Transverse colon (tissue), 4 donors: ENCODE measurements around the gene SIGLECL1. TPM values are rescaled to one million over a fixed set of nuclear protein-coding genes. Genes with fewer than 3 reads are reported as not detected.

ENCODE experiments used
- DNase-seq: peaks from one replicate; pipeline ENCODE4 v3.0.0-alpha.2; 2019
- H3K27ac ChIP-seq, 4 donors: fragments of 200-600 bp; sonication (generic); 2 replicates each; pipeline ENCODE4 v1.5.1; 2016 to 2018; ENCODE audit warnings: inconsistent platforms in 4 of 4
- H3K27me3 ChIP-seq: fragments of 200-600 bp; sonication (generic); 2 replicates; pipeline ENCODE4 v1.5.1; 2017; ENCODE audit warnings: inconsistent platforms
- H3K36me3 ChIP-seq, 4 donors: fragments of 200-600 bp; sonication (generic); 2 replicates each; pipeline ENCODE4 v1.5.1; 2017 to 2019; ENCODE audit warnings: inconsistent platforms in 4 of 4
- H3K4me1 ChIP-seq, 4 donors: fragments of 200-600 bp; sonication (generic); 2 replicates each; pipeline ENCODE4 v1.5.1; 2017 to 2020; ENCODE audit warnings: inconsistent platforms in 4 of 4
- H3K4me3 ChIP-seq, 4 donors: fragments of 200-600 bp; sonication (generic); 1 replicate in 1 of 4; 2 replicates in 3 of 4; pipeline versions ENCODE4 v1.5.1 to v1.6.1; 2017 to 2019; ENCODE audit warnings: inconsistent platforms in 4 of 4
- H3K9me3 ChIP-seq, 2 donors: fragments of 200-600 bp; sonication (generic); 2 replicates each; pipeline ENCODE4 v1.5.1; 2017 to 2019; ENCODE audit warnings: inconsistent platforms in 2 of 2
- EP300 ChIP-seq: sonication (generic); formaldehyde crosslinking; IDR thresholded peaks from one replicate; pipeline ENCODE4 v1.6.1; 2017; ENCODE audit warnings: antibody characterized with exemption, low read depth
- POLR2A ChIP-seq: fragments of 450-650 bp; IDR thresholded peaks from one replicate; pipeline ENCODE4 v1.6.1; 2016; ENCODE audit warnings: antibody characterized with exemption, mild to moderate bottlenecking, moderate library complexity
- POLR2AphosphoS5 ChIP-seq, 3 donors: sonication (generic); formaldehyde crosslinking; IDR thresholded peaks; one replicate each; pipeline ENCODE4 v1.6.1; 2016; ENCODE audit warnings: antibody characterized with exemption in 3 of 3
- WGBS, 2 donors: methylation state at CpG; one replicate each; pipeline ENCODE4 v1.1.5; 2018; ENCODE audit warnings: low coverage in 1 of 2; 5-methylcytosine and 5-hydroxymethylcytosine counted together
- in situ Hi-C, 4 donors: fragments of 200-750 bp; cut with MboI; loops; one replicate each; pipeline versions ENCODE4 v1.15.0 to v1.15.1; 2017; ENCODE audit warnings: low sequenced_read_pairs in 3 of 4, low pct_ligation_motif_present in 1 of 4, low pct_unique_long_range_greater_than_20kb in 1 of 4
- intact Hi-C: fragments of 100-400 bp; cut with DNase I; formaldehyde crosslinking; loops from one replicate; pipeline ENCODE4 v1.15.1; 2023; ENCODE audit warnings: low total_unique reads
- total RNA-seq, 4 donors: library from RNA; depleted of rRNA; stranded (reverse); fragments of >200 nt; gene quantifications; one replicate each; pipeline ENCODE4 v1.1.0, GENCODE V29; 2016
- TF ChIP-seq, protein P1 (sequence below), 5 experiments: fragments of 200-600 bp in 3 of 5; fragments of 450-650 bp in 2 of 5; sonication (generic) in 3 of 5; IDR thresholded peaks; 1 replicate in 2 of 5; 2 replicates in 3 of 5; pipeline ENCODE4 v1.5.1; 2016 to 2017; ENCODE audit warnings: antibody characterized with exemption in 5 of 5, inconsistent platforms in 3 of 5, mild to moderate bottlenecking in 2 of 5, moderate library complexity in 1 of 5

The SIGLECL1 gene
- total RNA-seq, 4 donors from 2014 or later: not detected

DNA sequence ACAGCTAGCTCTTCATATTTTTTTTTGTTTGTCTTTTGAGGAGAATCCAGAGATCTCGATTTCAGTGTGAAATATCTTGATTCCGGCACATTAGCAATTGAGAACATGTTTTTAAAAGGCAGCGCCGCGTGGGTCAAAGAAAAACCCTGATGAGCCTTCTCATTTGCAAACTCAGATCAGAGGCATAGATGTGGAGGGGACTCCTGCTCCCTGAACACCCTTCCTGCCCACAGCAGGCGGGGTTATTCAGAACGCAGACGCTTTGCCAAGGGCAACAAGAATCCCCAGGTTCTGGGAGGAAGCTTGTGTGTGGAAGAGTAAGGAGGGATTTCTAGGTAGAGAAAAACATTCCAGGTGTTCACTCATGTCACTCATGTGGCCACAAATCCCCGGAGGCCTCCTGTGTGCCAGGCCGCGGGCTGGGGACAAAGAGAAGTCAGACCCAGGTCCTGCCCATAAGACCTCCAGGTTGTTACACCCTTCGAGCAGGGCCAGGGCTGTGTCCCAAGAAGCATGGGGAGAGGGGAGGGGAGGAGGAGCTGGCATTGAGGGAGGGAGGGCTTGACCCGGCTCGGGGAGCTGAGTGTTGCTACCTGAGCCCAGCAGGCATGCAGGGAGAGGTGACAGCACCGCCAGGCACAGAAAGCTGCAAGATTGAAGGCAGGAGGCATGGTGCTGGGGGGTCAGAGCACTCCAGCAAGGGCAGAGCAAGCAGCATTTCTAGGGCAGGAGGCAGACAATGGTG is 44.7 kb downstream of the SIGLECL1 start:
- no peak overlapping the region for H3K4me3 ChIP-seq
- TF ChIP-seq EP300: no peak
- TF ChIP-seq, protein P1, sequence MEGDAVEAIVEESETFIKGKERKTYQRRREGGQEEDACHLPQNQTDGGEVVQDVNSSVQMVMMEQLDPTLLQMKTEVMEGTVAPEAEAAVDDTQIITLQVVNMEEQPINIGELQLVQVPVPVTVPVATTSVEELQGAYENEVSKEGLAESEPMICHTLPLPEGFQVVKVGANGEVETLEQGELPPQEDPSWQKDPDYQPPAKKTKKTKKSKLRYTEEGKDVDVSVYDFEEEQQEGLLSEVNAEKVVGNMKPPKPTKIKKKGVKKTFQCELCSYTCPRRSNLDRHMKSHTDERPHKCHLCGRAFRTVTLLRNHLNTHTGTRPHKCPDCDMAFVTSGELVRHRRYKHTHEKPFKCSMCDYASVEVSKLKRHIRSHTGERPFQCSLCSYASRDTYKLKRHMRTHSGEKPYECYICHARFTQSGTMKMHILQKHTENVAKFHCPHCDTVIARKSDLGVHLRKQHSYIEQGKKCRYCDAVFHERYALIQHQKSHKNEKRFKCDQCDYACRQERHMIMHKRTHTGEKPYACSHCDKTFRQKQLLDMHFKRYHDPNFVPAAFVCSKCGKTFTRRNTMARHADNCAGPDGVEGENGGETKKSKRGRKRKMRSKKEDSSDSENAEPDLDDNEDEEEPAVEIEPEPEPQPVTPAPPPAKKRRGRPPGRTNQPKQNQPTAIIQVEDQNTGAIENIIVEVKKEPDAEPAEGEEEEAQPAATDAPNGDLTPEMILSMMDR (IDR thresholded peaks at IDR 0.05): no peak
- TF ChIP-seq POLR2AphosphoS5 (IDR thresholded peaks at IDR 0.05): no peak
- TF ChIP-seq POLR2A: no peak
- 53 to 57% methylated on average over 7 to 15 of the region's 15 CpGs for WGBS, 2 donors
- H3K9me3 ChIP-seq: no peaks in the 10 kb centered on the region
- H3K4me1 ChIP-seq: no peaks in the 10 kb centered on the region
- no peaks in the 10 kb centered on the region for H3K36me3 ChIP-seq
- intact Hi-C loops (no loop called here), in situ Hi-C loops (no loop called here)
- peaks cover 6% of the 10 kb centered on the region for H3K27me3 ChIP-seq
- H3K27ac ChIP-seq: no peak overlapping the region
- DNase-seq: no peak

DNA sequence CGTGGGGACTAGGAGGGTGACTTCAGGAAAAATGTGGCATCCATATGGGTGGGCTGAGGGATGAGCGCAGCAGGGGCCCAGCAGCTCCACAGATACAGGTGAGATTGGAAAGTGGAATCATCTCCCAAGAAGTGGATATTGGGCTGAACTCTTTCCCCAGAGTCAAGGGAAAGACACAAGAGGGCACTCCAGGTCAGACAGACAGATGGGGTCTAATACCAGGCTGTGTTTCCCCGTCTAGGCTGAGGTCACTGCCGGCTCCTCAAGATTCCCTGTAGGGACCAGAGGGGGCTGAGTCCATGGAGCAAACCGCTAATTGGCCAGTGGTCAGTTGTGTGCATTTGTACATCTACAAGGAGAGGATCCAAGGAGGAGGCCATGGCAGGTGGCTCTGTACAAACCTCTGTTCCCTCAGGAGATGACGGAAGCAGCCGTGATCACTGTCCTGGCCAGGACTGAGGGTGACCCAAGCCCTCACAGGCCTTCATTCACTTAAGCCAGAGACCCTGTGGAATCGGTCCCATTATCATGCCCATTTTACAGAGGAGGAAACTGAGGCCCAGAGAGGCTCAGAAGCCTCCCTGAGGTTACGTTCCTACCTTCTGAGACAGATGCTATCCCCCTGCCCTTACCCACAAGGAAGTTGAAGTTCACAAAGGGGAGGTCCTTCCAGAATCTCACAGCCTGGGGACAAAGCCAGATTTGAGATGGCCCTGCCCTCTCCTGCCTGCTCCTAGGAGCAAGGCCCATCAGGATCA is 45.6 kb downstream of the SIGLECL1 start:
- Histone ChIP-seq H3K4me1 (no peaks in the 10 kb centered on the region), H3K9me3 (no peaks in the 10 kb centered on the region), H3K27ac (no peak overlapping the region), H3K4me3 (no peak overlapping the region), H3K36me3 (no peaks in the 10 kb centered on the region), H3K27me3 (peaks cover 6% of the 10 kb centered on the region)
- intact Hi-C loops (no loop called here), in situ Hi-C loops (no loop called here)
- 0 to 63% methylated on average over 1 to 9 of the region's 9 CpGs for WGBS, 2 donors
- TF ChIP-seq EP300: no peak
- TF ChIP-seq, protein P1 (IDR thresholded peaks at IDR 0.05): no peak
- TF ChIP-seq POLR2A: no peak
- TF ChIP-seq POLR2AphosphoS5 (IDR thresholded peaks at IDR 0.05): no peak
- no peak for DNase-seq

DNA sequence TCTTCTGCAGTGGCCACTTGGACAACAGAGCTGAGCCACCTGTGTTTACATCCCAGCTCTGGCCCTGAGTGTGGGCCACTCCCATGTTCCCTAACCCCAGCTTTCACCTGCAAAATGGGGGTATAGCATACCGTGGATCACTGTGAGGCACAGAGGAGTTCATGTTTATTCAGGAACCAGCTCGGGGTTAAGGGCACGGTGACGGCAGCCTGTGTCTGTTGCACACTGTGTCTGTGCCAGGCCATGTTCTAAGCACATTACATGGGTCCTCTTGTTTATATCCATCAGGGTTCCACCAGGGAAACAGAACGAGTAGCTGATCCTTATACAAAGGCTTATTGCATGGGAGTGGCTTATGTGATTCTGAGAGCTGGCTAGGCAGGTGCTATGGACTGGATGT is 46.5 kb downstream of the SIGLECL1 start:
- 45% methylated on average over 5 of the region's 5 CpGs; no CpG with 5 or more reads in 1 of the 2 donors for WGBS, 2 donors
- in situ Hi-C loops: no loop called here
- Histone ChIP-seq H3K4me1 (no peaks in the 10 kb centered on the region), H3K9me3 (no peaks in the 10 kb centered on the region), H3K27ac (no peak overlapping the region), H3K36me3 (no peaks in the 10 kb centered on the region), H3K27me3 (peaks cover 6% of the 10 kb centered on the region), H3K4me3 (no peak overlapping the region)
- no peak for DNase-seq
- TF ChIP-seq EP300 (no peak), POLR2A (no peak), POLR2AphosphoS5 (IDR thresholded peaks at IDR 0.05) (no peak)
- TF ChIP-seq, protein P1 (IDR thresholded peaks at IDR 0.05): no peak
- intact Hi-C loops: no loop called here

DNA sequence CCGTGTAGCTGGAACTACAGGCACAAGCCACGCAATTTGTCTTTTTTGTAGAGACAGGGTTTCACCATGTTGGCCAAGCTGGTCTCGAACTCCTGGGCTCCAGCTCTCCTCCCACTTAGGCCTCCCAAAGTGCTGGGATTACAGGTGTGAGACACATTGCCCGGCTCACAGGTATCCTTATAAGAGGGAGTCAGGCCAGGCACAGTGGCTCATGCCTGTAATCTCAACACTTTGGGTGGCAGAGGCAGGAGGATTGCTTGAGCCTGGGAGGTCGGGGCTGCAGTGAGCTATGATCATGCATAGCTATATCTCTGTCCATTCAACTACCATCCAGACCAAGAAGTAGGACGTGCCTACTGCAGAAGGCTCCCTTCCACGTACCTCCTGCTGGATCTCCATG is 50.4 kb downstream of the SIGLECL1 start:
- H3K36me3 ChIP-seq: no peaks in the 10 kb centered on the region
- no peak overlapping the region for H3K27ac ChIP-seq
- H3K27me3 ChIP-seq: no peaks in the 10 kb centered on the region
- H3K9me3 ChIP-seq: no peaks in the 10 kb centered on the region
- TF ChIP-seq, protein P1 (IDR thresholded peaks at IDR 0.05): no peak
- no peak for TF ChIP-seq POLR2A
- no peak for TF ChIP-seq POLR2AphosphoS5 (IDR thresholded peaks at IDR 0.05)
- TF ChIP-seq EP300: no peak
- intact Hi-C loops (no loop called here), in situ Hi-C loops (no loop called here)
- H3K4me1 ChIP-seq: no peaks in the 10 kb centered on the region
- no peak overlapping the region for H3K4me3 ChIP-seq
- 60 to 67% methylated on average over 1 to 7 of the region's 7 CpGs for WGBS, 2 donors
- DNase-seq: no peak
